Stimulated activated CD4-positive, alpha-beta T cell treated with anti-CD3 and anti-CD28 coated beads, Interleukin-15, amount 100 ng/mL, for 24 hours (primary cell): ENCODE results near the gene RAB5IF.
"Not testable (repeated sequence)": the region's sequence is repeated elsewhere in the genome, so short reads cannot be mapped to it uniquely, and the experiment has no call there.

Source experiments
- DNase-seq: peaks from one replicate; pipeline ENCODE4 v3.0.0-alpha.2; 2020

RAB5IF gene, protein sequence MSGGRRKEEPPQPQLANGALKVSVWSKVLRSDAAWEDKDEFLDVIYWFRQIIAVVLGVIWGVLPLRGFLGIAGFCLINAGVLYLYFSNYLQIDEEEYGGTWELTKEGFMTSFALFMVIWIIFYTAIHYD

GRCh38 chr20:36605399-36606157 lies at the start of gene RAB5IF:
Gene RAB5IF (plus strand): TSS chr20:36605779. CDS start chr20:36605952, 173 bp downstream.
- peak; percentile 99 for DNase-seq

- DNase-seq: no peak
Measured at GRCh38 chr20:36562724-36563123, 42.9 kb upstream of the RAB5IF start.

GRCh38 chr20:36563374-36563773 lies 42.2 kb upstream of the RAB5IF start:
- DNase-seq: no peak

DNA sequence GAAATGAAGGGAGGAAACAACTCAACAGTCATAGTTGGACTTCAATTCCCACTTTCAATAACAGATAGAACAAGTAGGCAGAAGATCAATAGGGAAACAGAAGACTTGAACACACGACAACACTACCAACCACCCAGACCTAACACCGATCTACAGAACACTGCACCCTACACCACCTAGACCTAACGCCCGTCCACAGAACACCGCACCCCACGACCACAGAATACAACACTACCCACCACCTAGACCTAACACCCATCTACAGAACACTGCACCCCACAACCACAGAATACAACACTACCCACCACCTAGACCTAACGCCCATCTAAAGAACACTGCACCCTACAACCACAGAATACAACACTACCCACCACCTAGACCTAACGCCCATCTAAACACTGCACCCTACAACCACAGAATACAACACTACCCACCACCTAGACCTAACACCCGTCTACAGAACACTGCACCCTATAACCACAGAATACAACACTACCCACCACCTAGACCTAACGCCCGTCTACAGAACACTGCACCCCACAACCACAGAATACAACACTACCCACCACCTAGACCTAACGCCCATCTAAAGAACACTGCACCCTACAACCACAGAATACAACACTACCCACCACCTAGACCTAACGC lies 41.4 kb upstream of the RAB5IF start:
- not testable (repeated sequence) for DNase-seq

DNA sequence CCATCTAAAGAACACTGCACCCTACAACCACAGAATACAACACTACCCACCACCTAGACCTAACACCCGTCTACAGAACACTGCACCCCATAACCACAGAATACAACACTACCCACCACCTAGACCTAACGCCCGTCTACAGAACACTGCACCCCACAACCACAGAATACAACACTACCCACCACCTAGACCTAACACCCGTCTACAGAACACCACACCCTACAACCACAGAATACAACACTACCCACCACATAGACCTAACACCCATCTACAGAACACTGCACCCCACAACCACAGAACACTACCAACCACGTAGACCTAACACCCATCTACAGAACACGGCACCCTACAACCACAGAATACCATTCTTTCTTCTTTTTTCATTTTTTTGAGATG lies 40.9 kb upstream of the RAB5IF start:
- DNase-seq: not testable (repeated sequence)

DNA sequence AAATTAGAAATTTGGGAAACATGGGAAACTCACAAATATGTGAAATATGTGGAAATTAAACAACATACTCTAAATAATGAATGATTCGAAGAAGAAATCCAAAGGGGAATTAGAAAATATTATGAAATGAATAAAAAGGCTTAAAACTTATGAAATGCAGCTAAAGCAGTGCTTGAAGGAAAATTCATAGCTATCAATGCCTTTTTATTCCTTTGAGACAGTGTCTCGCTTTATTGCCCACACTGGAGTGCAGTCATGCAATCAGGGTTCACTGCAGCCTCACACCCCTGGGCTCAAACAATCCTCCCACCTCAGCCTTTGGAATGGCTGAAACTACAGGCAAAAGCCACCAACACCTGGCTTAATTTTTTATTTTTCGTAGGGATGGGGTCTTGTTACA lies 40.1 kb upstream of the RAB5IF start:
- no peak for DNase-seq

DNA sequence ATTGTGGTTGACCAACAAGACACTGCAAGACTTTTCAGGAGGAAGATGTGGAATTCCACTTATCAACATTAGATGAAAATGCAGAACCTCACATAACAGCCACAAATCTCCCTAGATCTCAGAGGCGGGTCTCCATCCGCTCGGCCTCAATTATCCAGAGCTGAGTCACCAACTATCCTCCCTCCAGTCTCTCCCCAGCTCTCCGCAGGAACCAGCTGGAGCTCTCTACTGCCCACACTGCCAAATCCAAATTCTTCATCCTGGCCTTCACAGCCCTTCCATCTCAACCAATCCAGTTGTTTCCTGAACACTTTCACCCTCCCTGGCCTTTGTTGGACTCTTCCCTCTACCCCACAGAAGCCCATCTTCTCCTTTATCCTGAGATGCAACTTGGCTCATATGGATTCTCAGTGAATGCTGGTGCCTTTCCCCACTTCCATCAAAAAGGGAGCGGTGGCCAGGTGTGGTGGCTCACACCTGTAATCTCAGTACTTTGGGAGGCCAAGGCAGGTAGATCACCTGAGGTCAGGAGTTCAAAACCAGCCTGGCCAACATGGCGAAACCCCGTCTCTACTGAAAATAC lies 35.6 kb upstream of the RAB5IF start:
- DNase-seq: no peak

DNA sequence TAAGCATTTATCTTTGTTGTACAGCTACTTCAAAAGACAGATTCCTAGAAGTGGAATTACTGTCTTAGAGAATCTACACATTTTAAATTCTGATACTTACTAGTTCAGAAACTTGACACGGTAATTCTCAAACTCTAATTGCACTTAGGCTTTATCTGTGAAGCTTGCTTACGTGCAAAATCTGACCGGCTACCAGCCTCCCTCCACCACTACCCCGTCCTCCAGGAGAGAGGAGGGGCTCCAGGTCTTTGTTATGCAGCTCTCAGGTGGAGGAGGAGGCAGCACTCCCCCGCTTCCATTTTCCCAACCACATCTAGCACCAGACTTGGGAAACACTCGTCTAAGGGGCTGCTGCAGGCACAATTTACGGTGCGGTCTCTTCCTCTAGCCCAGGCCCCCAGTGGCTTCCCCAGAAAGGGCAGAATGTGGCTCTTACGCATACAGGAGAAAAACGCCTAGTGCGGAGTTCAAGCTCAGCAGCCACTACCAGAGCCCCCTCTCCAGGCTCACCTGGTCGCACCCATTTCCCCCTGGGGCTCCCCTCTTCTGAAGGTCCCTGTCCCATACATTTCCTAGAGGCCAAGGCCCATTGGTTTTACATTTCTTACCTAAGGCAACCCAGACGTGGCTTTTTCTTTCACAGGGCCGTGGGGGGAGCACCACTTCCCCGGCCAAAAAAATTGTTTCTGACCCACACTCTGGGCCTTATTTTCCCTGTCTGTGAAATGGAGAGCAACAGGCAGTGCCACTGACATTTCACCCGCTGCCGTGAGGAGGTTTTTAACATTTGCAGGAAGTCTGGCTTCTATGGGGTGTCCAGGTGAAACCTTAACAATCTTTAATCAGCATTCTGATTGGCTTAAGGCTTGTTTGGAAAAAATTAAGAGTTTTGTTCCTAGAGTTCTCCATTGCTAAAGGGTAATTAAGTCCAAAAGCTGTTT lies 33.7 kb upstream of the RAB5IF start:
- no peak for DNase-seq

DNA sequence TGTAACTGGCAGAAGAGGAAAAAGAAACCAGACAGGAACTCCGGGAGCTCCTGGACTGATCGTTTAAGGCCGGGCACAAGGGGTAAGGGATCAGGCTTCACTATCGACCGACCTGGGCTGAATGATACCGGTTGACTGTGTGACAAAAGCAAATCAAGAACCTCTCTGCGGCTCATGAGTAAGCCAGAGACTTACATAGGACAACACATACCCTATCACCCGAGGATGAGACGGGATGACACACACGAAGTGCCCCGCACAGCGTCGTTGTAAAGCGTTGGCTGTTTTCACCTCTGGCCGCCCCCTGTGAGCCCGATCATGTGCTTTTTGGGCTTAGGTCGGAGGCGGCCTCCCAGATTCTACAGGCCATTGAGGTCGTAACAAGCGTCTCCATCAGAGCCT lies 32.9 kb upstream of the RAB5IF start:
- DNase-seq: peak; percentile 77

DNA sequence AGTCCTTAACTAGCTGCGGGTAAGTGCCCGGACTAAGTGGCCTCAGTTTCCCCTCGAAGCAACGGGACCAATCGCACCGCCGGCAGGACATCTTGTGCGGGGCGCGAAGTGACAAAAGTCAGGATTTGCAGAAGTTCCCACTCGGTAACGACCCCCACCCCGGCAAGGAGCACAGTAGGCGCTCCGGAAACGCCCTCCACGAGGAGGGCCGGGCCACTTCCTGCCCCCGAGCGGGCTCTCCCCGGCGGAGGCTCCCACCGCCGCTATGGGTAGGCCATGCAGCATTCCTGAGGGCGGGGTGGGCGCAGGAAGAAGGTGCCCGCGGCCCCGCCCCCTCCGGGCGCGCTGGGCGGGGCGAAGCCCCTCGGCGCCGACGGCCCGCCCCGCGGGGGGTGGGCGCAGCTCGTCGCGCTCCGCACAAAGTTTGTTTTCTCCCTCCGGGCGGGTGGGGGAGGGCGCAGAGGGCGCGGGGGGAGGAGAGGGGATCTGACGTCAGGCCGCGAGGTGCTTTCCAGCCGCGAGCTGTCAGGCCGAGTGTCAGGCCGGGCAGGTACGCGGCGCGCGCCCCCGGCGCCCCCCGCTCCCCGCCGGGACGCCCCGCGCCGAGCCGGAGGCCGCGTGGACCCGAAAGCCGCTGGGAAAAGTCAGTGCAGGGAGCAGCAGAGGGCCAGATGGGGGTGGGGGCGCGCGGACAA lies 32.3 kb upstream of the RAB5IF start, which contains the start of gene TGIF2:
TGIF2 (plus strand) TSS at position 495 of the 695 bp plus-strand sequence. CDS start 5,178 bp downstream, outside the sequence.
- peak; percentile 89 for DNase-seq

DNA sequence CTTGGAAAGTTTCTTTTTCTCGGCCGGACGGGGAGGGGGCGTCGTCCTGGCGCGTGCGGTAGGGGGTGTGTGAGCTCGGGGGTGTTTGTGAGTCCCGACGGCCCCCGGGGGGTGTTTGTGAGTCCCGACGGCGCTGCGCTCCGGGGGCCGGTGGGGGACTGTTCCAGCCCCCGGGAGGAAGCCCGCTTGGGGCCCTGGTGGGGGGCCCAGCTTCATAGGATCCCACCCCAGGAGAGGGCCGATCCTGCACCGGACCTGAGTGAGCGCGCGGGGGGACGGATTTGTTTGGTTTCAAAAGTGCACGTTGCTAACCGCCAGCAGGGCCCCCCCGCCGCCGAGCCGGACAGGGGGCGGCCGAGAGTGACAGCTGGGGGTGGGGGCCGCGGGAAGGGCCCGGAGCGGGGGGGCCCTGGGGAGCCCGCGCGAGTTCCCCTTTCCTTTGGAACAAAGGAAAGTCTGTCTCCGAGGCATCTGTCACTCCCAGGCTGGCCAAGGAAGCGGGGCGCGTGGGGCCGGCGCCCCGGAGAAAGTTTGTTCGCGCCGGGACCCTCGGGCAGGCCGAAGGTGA lies 31.7 kb upstream of the RAB5IF start:
- peak; percentile 36 for DNase-seq

GRCh38 chr20:36574366-36575135 lies 31.0 kb upstream of the RAB5IF start:
- DNase-seq: peak; percentile 68

DNA sequence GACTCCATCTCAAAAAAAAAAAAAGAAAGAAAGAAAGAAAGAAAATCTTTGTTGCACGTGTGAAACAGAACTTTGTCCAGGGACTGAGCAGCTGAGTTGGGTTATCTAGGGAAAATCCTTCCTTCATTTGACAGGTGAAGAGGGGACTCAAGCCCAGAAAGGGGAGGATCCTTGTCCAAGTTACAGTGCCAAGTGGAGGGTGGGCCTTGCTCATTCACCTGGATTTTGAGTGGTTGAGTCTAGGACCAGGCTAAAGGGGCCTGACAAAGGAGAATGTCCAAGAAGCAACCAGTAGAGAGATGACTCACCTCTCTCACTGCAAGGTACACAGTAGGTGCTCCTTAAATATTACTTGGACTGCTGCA lies 29.5 kb upstream of the RAB5IF start:
- DNase-seq: no peak

- DNase-seq: no peak
Measured at GRCh38 chr20:36578356-36579041, 27.1 kb upstream of the RAB5IF start.

DNA sequence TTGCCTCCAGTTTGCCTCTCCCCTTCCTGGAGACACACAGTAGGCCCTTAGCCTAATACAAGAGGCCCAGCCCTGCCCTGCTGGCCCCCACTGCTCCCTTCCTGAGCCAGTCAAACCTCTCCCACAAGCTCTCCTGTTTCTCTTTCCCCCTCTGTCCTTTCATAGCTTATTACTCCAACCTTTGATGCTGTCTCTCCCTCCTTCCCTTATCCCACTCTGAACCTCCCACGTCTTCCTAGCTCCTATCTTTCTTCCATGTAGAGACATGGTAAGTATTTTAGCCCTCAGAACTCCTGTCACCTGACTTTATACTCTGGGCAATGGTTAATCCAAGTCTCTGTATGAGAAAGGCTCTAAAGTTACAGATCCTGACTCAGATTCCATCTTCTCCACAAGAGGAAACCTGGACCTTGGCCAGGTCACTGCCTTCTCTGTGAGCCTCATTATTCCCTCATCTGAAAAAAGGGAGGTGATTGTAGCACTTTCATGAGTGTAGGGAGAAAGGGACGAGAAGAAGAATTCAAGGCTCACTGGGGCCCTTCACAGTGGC lies 25.5 kb upstream of the RAB5IF start:
- no peak for DNase-seq

- no peak for DNase-seq
Measured at GRCh38 chr20:36582322-36582721, 23.3 kb upstream of the RAB5IF start.

DNA sequence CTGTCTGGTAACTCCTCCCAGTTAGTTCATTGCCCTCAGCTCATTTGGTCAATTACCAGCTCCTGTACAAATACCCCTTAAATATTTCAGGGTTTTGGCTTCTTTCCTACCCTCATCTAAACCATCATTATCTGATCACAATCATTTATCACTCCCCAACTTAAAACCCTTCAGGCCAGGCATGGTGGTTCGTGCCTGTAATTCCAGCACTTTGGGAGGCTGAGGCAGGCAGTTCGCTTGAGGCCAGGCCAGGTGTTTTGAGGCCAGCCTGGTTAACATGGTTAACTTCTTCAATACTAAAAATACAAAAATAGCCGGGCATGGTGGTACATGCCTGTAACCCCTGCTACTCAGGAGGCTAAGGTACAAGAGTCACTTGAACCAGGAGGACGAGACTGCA lies 22.8 kb upstream of the RAB5IF start:
- DNase-seq: no peak

DNA sequence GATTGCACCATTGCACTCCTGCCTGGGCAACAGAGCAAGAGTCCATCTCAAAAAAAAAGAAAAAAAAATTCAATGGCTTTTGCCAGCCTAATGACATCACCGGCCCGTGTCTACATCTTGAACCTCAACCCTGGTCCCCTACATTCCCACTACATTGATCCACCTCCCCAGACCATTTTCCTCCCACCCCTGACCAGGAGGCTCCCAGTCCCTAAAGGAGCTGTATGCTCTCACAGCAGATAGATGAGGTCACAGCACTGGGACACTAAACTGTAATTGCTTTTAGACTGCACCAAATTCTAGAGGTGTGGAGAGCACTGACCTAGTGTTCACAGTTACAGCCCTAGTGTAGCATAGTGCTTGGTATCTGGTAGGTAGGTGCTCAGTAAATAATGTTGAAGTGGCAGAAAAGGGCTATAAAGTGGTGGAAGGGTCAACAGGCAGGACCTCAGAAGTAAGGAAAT lies 21.5 kb upstream of the RAB5IF start:
- DNase-seq: no peak

GRCh38 chr20:36585410-36586125 lies 20.0 kb upstream of the RAB5IF start:
- DNase-seq: no peak
